8988T (cell line): ENCODE measurements around the gene ADAMTSL5.
"Not testable (repeated sequence)": the region's sequence is repeated elsewhere in the genome, so short reads cannot be mapped to it uniquely, and the experiment has no call there.

Experiments used
- DNase-seq: peaks from one replicate; pipeline ENCODE4 v3.0.0; 2011

Gene ADAMTSL5

DNA sequence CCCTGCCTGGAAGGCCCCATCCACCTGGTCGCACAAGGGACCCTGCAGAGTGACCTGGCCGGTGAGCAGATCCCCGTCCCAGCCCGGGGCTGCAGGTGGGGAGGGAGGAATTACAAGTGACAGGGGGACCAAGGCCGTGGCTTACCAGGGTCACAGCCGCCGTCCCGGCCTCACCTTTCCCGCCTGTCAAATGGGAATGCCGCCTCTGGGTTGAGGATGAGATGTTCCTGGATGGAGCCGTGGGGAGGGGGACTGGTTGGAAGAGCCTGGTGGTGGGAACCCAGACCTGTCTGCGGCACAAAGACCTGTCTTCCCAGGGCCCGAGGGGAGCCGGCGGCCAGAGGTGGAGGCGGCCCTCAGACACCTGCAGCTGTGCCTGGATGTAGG is 16.6 kb upstream of the ADAMTSL5 start:
- no peak for DNase-seq

DNA sequence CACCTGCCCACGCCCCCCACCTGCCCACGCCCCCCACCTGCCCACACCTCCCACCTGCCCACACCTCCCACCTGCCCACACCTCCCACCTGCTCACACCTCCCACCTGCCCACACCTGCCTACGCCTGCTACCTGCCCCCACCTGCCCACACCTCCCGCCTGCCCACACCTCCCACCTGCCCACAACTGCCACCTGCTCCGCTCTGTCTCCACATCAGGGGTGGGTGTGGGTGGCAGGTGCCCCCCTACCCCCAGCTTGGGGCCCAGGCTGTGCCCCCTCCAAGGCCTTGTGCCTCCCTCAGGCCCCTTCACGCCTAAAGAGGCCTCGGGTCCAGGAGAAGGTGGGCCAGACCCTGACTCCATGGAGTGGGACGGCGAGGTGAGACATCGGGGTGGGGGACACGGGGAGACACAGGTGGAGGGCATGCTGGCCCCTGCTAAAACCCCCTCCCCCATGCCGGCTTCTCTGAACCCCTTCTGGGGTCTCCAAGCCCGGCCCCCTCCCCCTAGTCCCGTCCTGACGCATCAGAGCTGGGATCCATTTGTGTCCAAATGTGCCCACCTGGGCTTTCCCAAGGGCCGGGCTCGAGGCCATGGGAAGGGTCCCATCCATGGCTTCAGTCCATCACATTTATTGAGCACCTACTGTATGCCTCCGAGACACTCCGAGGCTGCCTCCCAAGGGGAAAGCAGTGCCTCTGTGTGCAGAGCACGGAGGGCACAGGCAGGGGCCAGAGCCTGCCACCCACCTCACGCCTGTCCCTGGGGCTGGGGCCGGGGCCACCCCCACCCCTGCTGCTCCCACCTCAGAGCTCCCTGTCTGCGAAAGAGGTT is 16.0 kb upstream of the ADAMTSL5 start:
- DNase-seq: no peak

DNA sequence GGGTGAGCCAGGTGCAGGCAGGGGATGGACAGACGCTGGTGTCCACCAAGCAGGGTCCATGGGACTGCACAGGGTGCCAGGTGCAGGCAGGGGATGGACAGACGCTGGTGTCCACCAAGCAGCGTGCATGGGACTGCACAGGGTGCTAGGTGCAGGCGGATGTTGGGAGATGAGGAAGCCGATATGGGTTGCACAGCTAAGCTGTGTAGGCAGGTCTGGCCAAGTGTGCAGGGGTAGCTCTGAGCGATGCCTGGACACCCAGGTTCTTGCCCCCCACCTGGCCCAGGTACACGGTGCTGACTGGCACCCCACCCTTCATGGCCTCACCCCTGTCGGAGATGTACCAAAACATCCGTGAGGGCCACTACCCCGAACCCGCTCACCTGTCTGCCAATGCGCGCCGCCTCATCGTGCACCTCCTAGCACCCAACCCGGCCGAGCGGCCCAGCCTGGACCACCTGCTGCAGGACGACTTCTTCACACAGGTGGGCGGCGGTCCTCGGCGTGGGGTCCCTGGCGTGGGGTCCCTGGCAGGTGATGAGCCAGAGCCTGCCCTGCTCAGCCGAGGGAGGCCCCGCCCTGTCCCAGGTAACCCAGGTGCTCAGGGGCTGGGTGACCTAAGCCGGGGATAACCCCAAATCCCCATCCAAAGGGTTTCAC is 15.0 kb upstream of the ADAMTSL5 start:
- no peak for DNase-seq

DNA sequence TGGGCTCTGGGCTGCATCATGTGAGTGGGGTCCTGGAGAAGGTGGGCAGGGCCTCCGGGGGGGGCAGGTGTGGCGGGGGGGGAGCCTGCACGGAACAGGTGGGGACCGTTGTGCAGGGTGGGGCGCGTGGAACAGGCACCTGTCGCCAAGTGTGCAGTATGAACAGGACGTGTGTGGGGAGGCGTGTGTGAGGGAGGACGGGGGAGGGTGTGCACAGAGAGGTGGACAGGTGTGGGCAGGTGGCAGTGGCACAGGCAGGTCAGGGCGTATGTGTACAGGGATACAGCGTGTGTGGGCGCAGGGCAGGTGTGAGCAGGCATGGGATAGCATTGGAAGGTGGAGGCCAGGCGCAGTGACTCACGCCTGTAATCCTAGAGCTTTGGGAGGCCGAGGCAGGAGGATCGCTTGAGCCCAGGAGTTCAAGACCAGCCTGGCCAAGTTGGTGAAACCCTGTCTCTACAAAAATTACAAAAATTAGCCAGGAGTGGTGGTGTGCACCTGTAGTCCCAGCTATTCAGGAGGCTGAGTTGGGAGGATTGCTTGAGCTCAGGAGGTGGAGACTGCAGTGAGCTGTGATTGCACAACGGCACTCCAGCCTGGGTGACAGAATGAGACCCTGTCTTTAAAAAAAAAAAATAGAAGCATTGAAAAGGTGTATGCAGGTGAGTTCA is 14.3 kb upstream of the ADAMTSL5 start:
- no peak for DNase-seq

DNA sequence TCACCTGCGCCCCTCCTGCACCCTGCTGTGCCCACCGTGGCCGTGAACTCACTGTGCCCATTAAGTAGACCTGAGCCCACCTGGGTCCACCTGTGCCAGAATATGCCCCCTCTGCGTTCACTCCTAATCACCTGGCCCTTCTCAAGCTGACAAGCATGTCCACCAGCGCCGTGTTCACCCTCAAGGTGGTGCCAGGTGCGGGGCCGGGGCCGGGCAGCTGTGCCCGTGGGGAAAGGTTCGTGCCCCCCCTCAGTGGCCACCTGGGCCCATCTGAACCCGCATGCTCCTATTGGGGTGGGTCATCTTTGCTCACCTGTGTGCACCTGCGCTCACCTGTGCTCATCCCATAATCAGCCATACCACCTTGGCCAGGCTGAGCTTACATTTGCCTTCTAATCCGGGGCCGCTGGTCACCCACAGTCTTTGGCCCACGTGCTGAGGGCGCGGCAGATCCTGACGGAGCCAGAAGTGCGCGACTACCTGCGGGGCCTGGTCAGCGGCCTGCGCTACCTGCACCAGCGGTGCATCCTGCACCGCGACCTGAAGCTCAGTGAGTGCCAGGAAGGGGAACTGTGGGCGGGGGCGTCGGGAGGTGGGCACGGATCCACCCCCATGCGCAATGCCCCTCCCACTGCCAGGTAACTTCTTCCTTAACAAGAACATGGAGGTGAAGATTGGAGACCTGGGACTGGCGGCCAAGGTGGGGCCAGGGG is 13.4 kb upstream of the ADAMTSL5 start:
- no peak for DNase-seq

DNA sequence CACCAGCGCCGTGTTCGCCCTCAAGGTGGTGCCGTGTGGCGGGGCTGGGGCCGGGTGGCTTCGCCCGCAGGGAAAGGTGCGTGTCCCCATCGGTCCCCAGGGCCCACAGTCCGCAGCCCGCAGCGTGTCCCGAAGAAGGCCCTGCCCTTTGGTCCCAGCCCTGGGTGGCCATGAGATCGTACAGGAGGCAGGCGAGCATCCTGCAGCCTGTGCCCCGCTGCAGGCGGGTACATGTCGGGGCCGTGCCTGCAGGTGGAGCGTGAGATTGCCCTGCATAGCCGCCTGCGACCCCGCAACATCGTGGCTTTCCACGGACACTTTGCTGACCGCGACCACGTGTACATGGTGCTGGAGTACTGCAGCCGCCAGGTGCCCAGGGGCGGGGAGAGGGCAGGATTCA is 12.5 kb upstream of the ADAMTSL5 start:
- no peak for DNase-seq

DNA sequence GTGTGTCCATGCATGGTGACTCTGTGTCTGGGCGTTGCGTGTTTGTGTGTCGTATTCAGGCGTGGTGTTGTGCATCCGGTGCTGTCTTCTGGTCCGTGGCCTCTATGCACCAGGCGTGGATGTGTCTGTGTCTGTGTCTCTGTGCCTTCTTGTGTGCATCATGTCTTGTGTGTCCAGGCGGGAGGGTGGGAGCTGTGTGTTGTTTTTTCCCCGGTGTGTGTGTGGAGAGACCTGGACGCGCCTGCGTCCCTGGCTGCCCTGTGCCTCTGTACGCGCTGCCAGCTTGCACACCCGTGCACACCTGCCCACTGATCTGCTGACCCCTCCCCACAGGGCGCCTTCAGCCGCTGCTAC is 12.1 kb upstream of the ADAMTSL5 start:
- DNase-seq: no peak

DNA sequence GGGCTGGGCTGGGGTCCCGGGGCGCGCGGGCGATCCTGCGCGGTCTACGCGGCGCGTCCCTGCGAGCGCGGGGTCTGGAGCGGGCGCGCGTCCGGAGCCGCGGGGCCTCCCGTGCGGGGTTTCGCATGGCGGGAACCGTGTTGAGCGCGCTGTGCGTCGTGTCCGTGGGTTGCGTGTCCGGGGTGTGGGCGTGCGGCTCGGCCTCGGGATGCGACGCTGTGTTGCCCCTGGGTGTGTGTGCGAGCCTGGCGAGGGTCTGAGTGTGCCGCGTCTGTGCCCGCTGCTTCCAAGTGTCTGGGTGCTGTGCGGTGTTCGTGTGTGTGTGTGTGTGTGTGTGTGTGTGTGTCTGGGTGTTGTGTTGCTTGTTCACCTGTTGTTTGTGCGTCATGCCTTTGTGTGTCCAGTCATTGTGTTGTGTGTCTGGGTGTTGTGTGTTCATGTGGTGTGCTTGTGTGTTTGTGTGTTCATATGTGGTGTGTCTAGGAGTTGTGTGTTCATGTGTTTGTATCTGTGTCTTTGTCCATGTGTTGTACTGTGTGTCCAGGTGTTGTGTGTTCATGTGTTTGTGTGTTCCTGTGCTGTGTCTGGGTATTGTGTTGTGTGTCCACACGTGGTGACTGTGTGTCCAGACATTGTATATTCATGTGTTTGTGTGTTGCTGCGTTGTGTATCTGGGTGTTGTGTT is 11.6 kb upstream of the ADAMTSL5 start:
- DNase-seq: no peak

DNA sequence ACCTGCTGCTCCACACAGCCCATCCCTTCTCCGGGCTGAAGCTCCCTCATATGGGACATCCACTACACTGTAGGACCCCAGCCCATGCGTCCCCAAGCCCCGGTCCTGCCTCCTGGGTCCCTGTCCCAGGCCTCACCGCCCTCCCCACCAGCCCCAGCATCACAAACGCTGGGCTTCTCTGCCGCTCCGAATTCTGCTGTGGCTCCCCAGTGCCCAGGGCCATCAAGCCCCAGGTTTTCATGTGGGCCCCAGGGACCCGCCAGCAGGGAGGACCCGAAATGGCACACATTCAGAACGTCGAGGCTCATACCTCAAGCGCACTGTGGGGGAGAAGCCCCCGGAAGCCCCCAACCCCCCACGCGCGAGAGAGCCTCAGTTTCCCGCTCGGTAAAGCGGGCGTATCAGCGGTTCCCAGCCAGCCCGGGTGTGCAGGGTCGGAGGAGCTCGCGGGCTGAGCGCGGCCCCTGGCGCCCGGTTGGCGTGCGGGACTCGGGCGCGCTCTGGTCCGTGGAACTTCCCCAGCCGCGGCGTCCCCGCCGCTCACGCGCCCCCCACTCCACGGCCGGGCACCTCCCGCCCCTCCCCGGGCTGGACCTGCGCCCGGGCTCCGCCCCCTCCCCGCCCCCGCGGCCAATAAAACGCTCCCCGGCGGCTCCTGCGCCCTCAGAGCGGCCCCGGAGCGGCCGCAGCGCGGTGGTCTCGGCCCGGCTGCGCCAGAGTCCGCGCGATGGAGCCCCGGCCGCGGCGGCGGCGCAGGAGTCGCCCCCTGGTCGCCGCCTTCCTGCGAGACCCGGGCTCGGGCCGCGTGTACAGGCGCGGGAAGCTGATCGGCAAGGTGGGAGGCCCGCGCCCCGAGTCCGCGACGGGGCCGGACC is 10.8 kb upstream of the ADAMTSL5 start, which contains the start of gene PLK5:
TSS of gene PLK5 (plus strand) at position 666 of the 875 bp plus-strand sequence. CDS start 2,920 bp downstream, outside the sequence.
- no peak for DNase-seq

DNA sequence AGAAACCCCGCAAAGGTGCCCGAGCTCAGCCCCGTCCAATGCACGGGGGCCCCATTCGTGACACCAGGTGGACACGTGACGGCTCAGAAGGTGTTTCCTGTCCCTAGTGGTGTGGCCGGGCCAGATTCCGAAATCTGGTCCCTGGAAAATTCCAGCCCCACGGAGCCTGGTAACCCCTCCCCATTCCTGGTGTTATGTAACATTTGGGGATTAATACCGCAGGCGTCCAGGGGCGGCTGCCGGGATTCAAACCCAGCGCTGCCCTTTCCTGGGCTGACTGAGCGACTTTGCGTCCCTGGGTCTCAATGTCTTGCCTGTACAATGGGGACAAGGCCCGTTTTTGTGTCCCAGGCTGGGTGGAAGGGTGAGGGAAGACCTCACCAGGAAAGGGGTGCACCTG is 10.0 kb upstream of the ADAMTSL5 start:
- DNase-seq: no peak

DNA sequence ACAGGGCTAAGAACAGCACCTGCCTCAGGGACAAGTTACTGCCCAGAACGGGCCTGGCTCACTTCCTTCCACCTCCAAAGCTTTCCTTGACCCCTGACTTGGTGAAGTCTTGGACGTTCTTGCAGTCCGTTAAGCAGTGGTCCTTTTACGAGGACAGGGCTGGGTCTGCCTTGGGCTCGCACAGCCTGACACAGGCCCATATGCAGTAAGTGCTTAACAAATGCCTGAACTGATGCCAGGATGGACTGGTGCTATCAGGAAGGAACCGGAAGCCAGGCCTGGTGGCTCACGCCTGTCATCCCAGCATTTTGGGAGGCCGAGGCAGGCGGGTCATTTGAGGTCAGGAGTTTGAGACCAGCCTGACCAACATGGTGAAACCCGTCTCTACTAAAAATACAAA is 9.2 kb upstream of the ADAMTSL5 start:
- no peak for DNase-seq

DNA sequence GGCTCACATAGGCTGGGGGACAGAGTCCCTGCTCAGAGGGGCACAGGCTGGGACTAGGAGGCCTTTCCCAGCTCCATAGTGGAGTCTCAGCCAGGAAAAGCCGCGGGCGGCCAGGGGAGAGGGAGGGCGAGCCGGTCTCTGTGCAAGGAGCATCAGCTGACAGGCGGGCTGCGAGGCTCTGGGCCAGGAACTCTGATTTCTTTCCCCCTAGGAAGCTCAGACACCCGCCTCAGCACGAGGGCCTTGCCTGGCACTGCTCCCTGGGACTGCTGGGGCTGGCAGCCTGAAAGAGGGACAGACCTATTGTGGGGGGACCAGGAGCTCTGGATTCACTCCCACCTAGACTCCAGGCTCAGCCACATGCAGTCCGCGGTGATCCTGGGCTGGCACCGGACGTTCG is 8.8 kb upstream of the ADAMTSL5 start:
- DNase-seq: no peak

DNA sequence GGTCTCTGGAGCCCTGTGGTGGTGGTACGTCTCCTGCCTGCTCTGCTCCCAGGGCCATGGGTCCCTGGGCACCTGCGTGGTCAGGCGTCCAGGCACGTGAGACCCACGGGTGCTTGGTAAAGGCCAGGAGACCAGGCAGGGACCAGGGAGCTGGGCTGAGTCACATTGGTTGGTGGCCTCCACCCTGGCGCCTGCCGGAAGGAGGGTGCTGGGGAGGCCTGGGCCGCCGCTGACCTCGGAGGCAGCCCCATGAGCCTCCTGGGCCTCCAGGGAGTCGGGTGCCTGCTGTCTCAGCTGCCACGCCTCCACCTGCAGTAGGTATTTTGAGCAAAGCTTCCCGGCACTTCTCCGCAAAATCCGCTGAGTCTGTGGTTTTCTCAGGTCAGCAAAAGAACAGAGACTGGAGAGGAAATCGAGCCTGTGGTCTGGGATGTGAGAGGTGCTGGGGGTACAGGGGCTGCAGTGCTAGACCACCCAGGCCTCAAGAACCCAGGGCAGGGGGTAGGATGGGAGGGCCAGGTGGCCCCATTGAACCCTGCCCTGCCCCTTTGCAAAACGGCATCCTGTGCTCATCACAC is 7.5 kb upstream of the ADAMTSL5 start:
- DNase-seq: no peak

DNA sequence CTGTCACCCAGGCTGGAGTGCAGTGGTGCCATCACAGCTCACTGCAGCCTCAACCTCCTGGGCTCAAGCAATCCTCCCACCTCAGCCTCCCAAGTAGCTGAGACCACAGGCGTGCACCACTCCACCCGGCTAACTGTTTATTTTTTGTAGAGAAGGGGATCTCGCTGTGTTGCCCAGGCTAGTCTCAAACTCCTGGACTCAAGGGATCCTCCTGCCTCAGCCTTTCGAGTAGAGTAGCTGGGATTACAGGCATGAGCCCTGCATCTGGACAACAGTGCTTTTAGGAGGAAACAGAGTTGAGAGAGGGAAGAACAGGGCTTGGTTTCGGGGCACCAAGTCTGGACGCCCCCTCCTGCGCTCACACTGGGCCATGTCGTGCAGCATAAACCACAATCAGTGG is 7.0 kb upstream of the ADAMTSL5 start:
- not testable (repeated sequence) for DNase-seq

DNA sequence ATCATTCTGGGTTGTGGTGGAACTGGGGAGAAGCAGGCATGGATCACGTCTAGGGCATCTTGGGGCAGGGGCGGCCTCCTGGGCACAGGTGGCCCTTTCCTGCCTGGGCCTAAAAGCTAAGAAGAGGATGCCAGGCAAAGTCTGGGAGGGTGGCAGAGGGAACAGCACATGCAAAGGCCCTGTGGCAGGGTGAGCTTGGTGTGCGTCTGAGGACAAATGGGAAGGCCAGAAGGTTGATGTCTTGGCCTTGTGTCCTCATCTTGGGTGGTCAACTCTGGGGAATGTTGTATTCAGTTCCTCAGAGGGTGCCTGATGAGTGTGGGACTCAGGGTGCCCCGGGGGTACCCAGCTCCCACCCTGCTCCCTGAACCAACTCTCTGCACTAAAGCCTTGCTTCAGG is 5.7 kb upstream of the ADAMTSL5 start:
- DNase-seq: no peak

DNA sequence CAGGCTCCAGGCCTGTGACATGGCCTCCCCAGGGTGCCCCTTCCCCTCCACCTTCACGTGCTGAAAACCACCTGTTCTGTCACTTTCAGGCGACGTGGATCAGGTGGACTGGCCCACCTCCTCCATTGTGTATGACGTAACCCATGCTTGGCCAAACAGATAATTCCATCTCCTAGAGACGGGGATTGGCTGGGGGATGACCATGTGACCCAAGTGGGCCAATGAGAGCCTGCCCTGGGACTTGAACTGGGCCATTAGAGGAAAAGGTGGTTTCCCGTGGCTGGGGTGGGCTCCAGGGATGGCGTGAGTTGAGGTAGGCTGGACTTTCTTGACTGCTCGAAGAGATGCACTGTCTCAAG is 3.6 kb upstream of the ADAMTSL5 start:
- DNase-seq: no peak

DNA sequence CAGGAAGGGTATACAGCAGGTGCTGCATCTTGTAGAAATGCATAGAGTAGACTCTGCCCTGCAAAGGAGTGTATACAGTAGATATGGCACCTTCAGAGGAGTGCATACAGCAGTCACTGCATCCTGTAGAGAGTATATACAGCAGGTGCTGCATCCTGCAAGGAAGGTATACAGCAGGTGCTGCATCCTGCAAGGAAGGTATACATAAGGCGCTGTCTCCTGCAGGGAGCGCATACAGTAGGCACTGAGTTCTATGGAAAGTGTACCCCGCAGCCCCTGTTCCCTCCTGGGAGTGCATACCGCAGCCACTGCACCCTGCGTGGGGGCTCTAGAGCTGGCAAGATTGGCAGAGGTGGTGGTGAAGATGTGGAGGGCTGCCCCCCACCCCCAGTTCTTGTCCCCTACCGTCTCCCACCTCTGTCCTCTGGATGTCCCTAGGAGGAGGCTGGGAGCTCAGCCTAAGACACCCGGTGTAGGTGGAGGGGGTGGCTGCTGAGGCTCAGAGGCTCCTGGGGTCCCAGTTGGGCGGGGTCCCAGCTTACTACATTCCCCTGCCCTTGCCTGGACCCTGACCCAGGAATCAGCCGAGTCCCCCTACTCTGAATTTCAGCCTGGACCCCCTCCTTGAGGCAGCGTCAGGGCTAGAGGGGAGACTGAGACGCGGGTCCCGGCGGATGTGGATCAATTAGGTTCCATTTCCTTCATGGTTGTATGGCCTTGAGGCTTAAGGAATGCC is 2.3 kb upstream of the ADAMTSL5 start:
- no peak for DNase-seq

DNA sequence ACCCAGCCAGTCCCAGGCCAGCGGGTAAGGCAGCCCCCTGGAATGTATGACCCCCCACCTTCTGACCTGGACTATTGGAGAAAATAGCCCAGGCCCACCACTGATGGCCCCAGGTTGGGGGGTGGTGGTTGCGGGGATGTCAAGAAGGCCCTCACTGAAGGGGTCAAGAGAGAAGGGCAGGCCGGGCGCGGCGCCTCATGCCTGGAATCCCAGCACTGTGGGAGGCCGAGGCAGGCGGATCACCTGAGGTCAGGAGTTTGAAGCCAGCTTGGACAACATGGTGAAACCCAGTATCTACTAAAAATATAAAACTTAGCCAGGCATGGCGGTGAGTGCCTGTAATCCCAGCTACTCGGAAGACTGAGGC is 1.5 kb upstream of the ADAMTSL5 start:
- no peak for DNase-seq

DNA sequence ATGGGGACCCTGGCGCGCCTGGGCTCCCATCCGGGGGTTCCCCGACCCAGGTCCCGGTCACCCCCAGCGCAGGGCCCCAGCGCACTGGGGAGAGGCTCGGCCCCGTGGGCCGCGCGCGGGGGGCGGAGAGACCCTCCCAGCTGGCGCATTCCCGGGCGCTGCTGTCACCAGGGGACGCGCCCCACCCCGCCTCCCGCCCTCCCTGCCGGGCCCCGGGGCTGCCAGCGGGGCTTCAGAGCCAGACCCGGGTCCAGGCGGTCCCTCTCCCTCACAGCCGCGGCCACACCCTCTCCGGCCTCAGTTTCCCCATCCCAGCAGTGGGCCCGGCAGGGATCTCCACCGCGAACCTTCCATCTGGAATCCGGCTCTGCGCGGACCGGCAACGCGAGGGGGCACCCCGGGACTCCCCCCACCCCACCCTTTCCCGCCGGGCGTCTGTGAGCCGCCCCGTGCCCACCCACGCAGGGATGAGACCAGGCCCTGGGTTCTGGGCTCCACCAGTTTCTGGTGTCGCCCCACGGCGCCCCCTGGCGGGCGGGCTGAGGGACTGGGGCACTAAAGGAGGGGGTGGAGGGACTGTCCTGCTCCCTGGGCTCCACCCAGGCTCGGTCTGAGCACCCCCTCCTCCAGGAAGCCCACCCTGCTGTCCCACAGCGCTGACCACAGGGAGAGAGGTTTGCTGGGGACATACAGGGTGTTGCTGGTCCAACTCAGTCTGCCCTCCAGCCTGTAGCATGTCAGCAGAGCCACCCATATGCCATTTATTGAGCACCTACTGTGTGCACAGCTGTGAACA is 878 bp upstream of the ADAMTSL5 start:
- peak; percentile 53 for DNase-seq
